Endodermal cell (in vitro differentiated cells): Measurements from ENCODE around the gene MCOLN2. TPM values are rescaled to one million over a fixed set of nuclear protein-coding genes. Genes with fewer than 3 reads are reported as not detected.
"Not testable (repeated sequence)": the region's sequence is repeated elsewhere in the genome, so short reads cannot be mapped to it uniquely, and the experiment has no call there.

ENCODE experiments used
- DNase-seq: peaks from one replicate; pipeline ENCODE4 v3.0.0-alpha.2; 2017
- H3K27ac ChIP-seq: 2 replicates; pipeline ENCODE4 v1.5.1; 2013; ENCODE audit warnings: mild to moderate bottlenecking, low read depth, low read length, moderate library complexity
- H3K27me3 ChIP-seq: 2 replicates; pipeline ENCODE4 v1.6.1; 2013; ENCODE audit warnings: mild to moderate bottlenecking, low read length, moderate library complexity; ENCODE audit not compliant: insufficient read depth, control insufficient read depth, poor library complexity, severe bottlenecking
- H3K36me3 ChIP-seq: 2 replicates; pipeline ENCODE4 v1.7.0; 2013; ENCODE audit warnings: mild to moderate bottlenecking, low read length, moderate library complexity; ENCODE audit not compliant: control insufficient read depth, insufficient read depth
- H3K4me1 ChIP-seq: one replicate; pipeline ENCODE4 v1.7.0; 2013; ENCODE audit warnings: low read length; ENCODE audit not compliant: control insufficient read depth, insufficient read depth
- H3K4me3 ChIP-seq: 2 replicates; pipeline ENCODE4 v1.5.1; 2013; ENCODE audit warnings: mild to moderate bottlenecking, low read length, moderate library complexity
- H3K9ac ChIP-seq: 2 replicates; pipeline ENCODE4 v1.6.1; 2013; ENCODE audit warnings: mild to moderate bottlenecking, low read length, moderate library complexity; ENCODE audit not compliant: poor library complexity, severe bottlenecking; ENCODE audit errors: extremely low read depth
- H3K9me3 ChIP-seq: 2 replicates; pipeline ENCODE4 v1.6.1; 2013; ENCODE audit warnings: mild to moderate bottlenecking, low read length, moderate library complexity; ENCODE audit not compliant: control insufficient read depth
- H3K27ac Mint-ChIP-seq: 2 replicates; pipeline ENCODE4 v1.8.0; 2020; ENCODE audit warnings: mixed read lengths
- H3K27me3 Mint-ChIP-seq: 2 replicates; pipeline ENCODE4 v1.8.0; 2021; ENCODE audit warnings: mild to moderate bottlenecking, mixed read lengths; ENCODE audit not compliant: insufficient read depth
- H3K36me3 Mint-ChIP-seq: 2 replicates; pipeline ENCODE4 v1.8.0; 2020; ENCODE audit warnings: low read depth, mixed read lengths
- H3K4me1 Mint-ChIP-seq: 2 replicates; pipeline ENCODE4 v1.8.0; 2020; ENCODE audit warnings: mixed read lengths
- H3K4me3 Mint-ChIP-seq: 2 replicates; pipeline ENCODE4 v1.8.0; 2020; ENCODE audit warnings: mild to moderate bottlenecking, moderate library complexity, mixed read lengths
- H3K9me3 Mint-ChIP-seq: 2 replicates; pipeline ENCODE4 v1.8.0; 2020; ENCODE audit warnings: mild to moderate bottlenecking, mixed read lengths
- CTCF ChIP-seq: fragments of 200-600 bp; sonication (generic); conservative IDR thresholded peaks from 2 replicates; pipeline ENCODE4 v1.5.0; 2021; ENCODE audit warnings: antibody characterized with exemption, mild to moderate bottlenecking
- WGBS, 2 experiments: methylation state at CpG; one replicate each; pipeline versions ENCODE4 v1.1.5 to v1.1.7; 2013; ENCODE audit warnings: missing lambda C conversion rate in 2 of 2, mixed read lengths in 1 of 2; ENCODE audit not compliant: insufficient coverage in 1 of 2, insufficient read length in 1 of 2; 5-methylcytosine and 5-hydroxymethylcytosine counted together
- total RNA-seq, 2 donors: library from RNA; stranded (reverse); fragmentation: NEBNext Ultra II Directional in 1 of 2; extraction: Animal tissue kit (Norgen Biotek cat#: 25700) in 1 of 2; gene quantifications; 2 replicates in 1 of 2; 3 replicates in 1 of 2; pipeline ENCODE4 v1.2.1, GENCODE V29; 2021

MCOLN2 gene
- total RNA-seq, 2 donors from 2014 or later, result 0.20 to 0.29 TPM

DNA sequence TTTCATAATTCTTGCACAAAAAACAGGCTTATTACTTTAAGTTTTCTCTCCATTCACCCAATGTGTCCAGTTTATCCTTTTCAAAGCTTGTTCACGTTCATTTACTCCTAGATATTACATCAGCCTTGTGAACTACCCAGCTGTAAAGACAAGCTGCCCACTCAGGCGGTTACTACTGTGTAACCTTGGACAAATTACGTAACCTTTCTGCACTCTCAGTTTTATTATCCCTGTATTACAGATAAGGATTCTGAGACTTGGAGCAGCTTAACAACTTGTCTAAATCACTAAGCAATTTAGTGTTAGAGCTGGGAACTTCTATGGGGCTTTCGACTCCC, 83.4 kb downstream of the MCOLN2 start:
- peaks cover 4% of the 10 kb centered on the region for H3K27me3 ChIP-seq
- WGBS, 2 experiments, result 86 to 88% methylated on average over 1 to 4 of the region's 4 CpGs
- no peak overlapping the region for H3K4me3 ChIP-seq
- TF ChIP-seq CTCF, result no peak
- no peaks in the 10 kb centered on the region for H3K9me3 ChIP-seq
- Mint-ChIP-seq H3K9me3 (no peaks in the 10 kb centered on the region), H3K27ac (no peak overlapping the region), H3K36me3 (no peaks in the 10 kb centered on the region), H3K27me3 (no peaks in the 10 kb centered on the region), H3K4me3 (no peak overlapping the region), H3K4me1 (no peaks in the 10 kb centered on the region)
- H3K4me1 ChIP-seq, result no peaks in the 10 kb centered on the region
- DNase-seq, result no peak
- H3K27ac ChIP-seq, result no peak overlapping the region
- no peaks in the 10 kb centered on the region for H3K36me3 ChIP-seq
- H3K9ac ChIP-seq, result no peak overlapping the region

DNA sequence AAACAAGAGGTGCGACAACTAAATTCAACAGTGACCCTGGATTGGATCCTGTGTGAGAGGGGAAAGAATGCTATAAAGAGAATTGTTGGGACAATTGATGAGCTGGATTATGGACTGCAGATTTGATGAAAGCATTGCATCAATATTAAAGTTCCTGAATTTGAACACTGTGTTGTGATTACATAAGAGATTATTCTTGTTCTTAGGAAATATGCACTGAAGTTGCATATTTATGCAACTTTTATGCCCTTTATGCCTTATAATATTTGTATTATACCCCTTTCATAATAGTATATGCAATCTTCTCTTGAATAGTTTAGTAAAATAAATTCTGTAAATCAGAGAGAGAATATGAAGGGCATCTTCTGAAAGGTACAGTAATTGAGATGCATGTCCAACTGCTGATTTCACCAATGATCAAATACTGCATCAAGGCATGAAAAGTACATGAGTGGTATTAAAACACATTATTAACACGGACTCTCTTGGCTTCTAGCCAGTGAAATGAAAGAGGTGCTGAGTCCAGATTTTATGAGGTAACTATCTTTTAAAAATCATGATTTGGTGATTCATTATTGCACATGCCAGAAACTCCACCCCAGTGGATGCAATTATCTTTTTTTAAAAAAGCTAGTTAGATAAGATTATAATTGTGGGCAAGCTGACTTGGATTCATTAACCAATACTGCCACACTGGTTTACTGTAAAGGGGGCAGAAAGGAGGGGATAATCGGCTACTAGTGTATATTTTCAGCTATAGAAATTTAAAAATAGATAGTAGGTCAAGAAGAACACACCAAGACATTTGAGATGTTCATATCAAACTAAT, 84.0 kb downstream of the MCOLN2 start:
- Histone ChIP-seq H3K36me3 (no peaks in the 10 kb centered on the region), H3K4me3 (no peak overlapping the region), H3K27ac (no peak overlapping the region), H3K4me1 (no peaks in the 10 kb centered on the region), H3K9ac (no peak overlapping the region), H3K27me3 (peaks cover 4% of the 10 kb centered on the region), H3K9me3 (no peaks in the 10 kb centered on the region)
- no peak overlapping the region for H3K27ac Mint-ChIP-seq
- 97 to 98% methylated on average over 2 to 3 of the region's 3 CpGs for WGBS, 2 experiments
- H3K4me3 Mint-ChIP-seq, result no peak overlapping the region
- H3K36me3 Mint-ChIP-seq, result no peaks in the 10 kb centered on the region
- DNase-seq, result no peak
- H3K4me1 Mint-ChIP-seq, result no peaks in the 10 kb centered on the region
- H3K9me3 Mint-ChIP-seq, result no peaks in the 10 kb centered on the region
- no peak for TF ChIP-seq CTCF
- no peaks in the 10 kb centered on the region for H3K27me3 Mint-ChIP-seq

GRCh38 chr1:84908746-84909464, 88.0 kb downstream of the MCOLN2 start:
- H3K27ac Mint-ChIP-seq, H3K36me3 Mint-ChIP-seq, H3K4me3 Mint-ChIP-seq, H3K9me3 Mint-ChIP-seq, H3K9ac ChIP-seq, H3K27ac ChIP-seq, H3K27me3 ChIP-seq, H3K4me1 ChIP-seq, H3K4me1 Mint-ChIP-seq, H3K9me3 ChIP-seq, DNase-seq, H3K36me3 ChIP-seq, H3K4me3 ChIP-seq, H3K27me3 Mint-ChIP-seq: not testable (repeated sequence)
- 91 to 100% methylated on average over 2 to 4 of the region's 4 CpGs for WGBS, 2 experiments
